T-helper 22 cell (primary cell): ENCODE measurements around the gene CROCC.
"Not testable (repeated sequence)": the region's sequence is repeated elsewhere in the genome, so short reads cannot be mapped to it uniquely, and the experiment has no call there.

Experiments
- DNase-seq: peaks from one replicate; pipeline ENCODE4 v3.0.0-alpha.2; 2020; ENCODE audit warnings: low read depth

The CROCC gene

GRCh38 chr1:16914928-16915626 is 6.7 kb upstream of the CROCC start:
- not testable (repeated sequence) for DNase-seq

- no peak for DNase-seq
Measured at GRCh38 chr1:16915627-16915973, 6.1 kb upstream of the CROCC start.

GRCh38 chr1:16916036-16916880 is 5.5 kb upstream of the CROCC start:
- not testable (repeated sequence) for DNase-seq

- no peak for DNase-seq
Measured at GRCh38 chr1:16918371-16918770, 3.4 kb upstream of the CROCC start.

- not testable (repeated sequence) for DNase-seq
Measured at GRCh38 chr1:16918936-16919665, 2.6 kb upstream of the CROCC start.

GRCh38 chr1:16920951-16921350 is 780 bp upstream of the CROCC start:
- DNase-seq, result no peak

GRCh38 chr1:16922466-16922865 is 735 bp downstream of the CROCC start:
- DNase-seq, result no peak

GRCh38 chr1:16922885-16923431 is 1.2 kb downstream of the CROCC start:
- no peak for DNase-seq

- DNase-seq, result no peak
Measured at GRCh38 chr1:16924216-16924918, 2.6 kb downstream of the CROCC start.

GRCh38 chr1:16924919-16925477 is 3.3 kb downstream of the CROCC start:
- no peak for DNase-seq

- DNase-seq, result no peak
Measured at GRCh38 chr1:16925635-16926490, 4.1 kb downstream of the CROCC start.

GRCh38 chr1:16926491-16927073 is 4.9 kb downstream of the CROCC start:
- DNase-seq, result no peak

GRCh38 chr1:16927256-16927655 is 5.5 kb downstream of the CROCC start:
- no peak for DNase-seq

GRCh38 chr1:16927711-16928485 is 6.2 kb downstream of the CROCC start:
- DNase-seq, result no peak

- DNase-seq, result not testable (repeated sequence)
Measured at GRCh38 chr1:16929146-16930041, 7.7 kb downstream of the CROCC start.

- DNase-seq, result not testable (repeated sequence)
Measured at GRCh38 chr1:16931206-16931934, 9.6 kb downstream of the CROCC start.

GRCh38 chr1:16933945-16934344 is 12.2 kb downstream of the CROCC start:
- DNase-seq, result not testable (repeated sequence)

- DNase-seq, result not testable (repeated sequence)
Measured at GRCh38 chr1:16936580-16936979, 14.8 kb downstream of the CROCC start.
